Progenitor cell of endocrine pancreas (in vitro differentiated cells): ENCODE data around the gene KCNIP1. TPM values are rescaled to one million over a fixed set of nuclear protein-coding genes. Genes with fewer than 3 reads are reported as not detected.

Experiments used
- DNase-seq: peaks from one replicate; pipeline ENCODE4 v3.0.0; 2021; ENCODE audit warnings: low spot score; ENCODE audit not compliant: unreplicated experiment
- H3K27ac Mint-ChIP-seq: 2 replicates; pipeline ENCODE4 v1.8.0; 2021; ENCODE audit warnings: mild to moderate bottlenecking, moderate library complexity, mixed read lengths
- H3K27me3 Mint-ChIP-seq: 2 replicates; pipeline ENCODE4 v1.8.0; 2021; ENCODE audit warnings: mixed read lengths
- H3K36me3 Mint-ChIP-seq: 2 replicates; pipeline ENCODE4 v1.8.0; 2022; ENCODE audit warnings: mixed read lengths; ENCODE audit not compliant: insufficient read depth
- H3K4me1 Mint-ChIP-seq: 2 replicates; pipeline ENCODE4 v1.8.0; 2021; ENCODE audit warnings: low read depth, mixed read lengths
- H3K4me3 Mint-ChIP-seq: 2 replicates; pipeline ENCODE4 v1.8.0; 2021; ENCODE audit warnings: low read depth, mild to moderate bottlenecking, moderate library complexity, mixed read lengths
- H3K9me3 Mint-ChIP-seq: 2 replicates; pipeline ENCODE4 v1.8.0; 2021; ENCODE audit warnings: low read depth, mixed read lengths
- CTCF ChIP-seq: fragments of 200-600 bp; sonication (generic); IDR thresholded peaks from one replicate; pipeline ENCODE4 v1.5.0; 2021; ENCODE audit warnings: antibody characterized with exemption, mild to moderate bottlenecking; ENCODE audit not compliant: unreplicated experiment
- total RNA-seq: library from RNA; stranded (reverse); gene quantifications from 2 replicates; pipeline ENCODE4 v1.2.1, GENCODE V29; 2021

The KCNIP1 gene
- total RNA-seq, 1 donor from 2014 or later: 18.2 TPM

- no peak for TF ChIP-seq CTCF
- H3K27me3 Mint-ChIP-seq: peaks cover 45% of the 10 kb centered on the region
- peaks cover 7% of the 10 kb centered on the region for H3K4me1 Mint-ChIP-seq
- DNase-seq: no peak
- H3K36me3 Mint-ChIP-seq: no peaks in the 10 kb centered on the region
- H3K9me3 Mint-ChIP-seq: no peaks in the 10 kb centered on the region
- H3K27ac Mint-ChIP-seq: no peak overlapping the region
- no peak overlapping the region for H3K4me3 Mint-ChIP-seq
These were observed 281.6 kb downstream of the KCNIP1 start for GRCh38 chr5:170785416-170785815.

Other genes with a start within 250 kb of the KCNIP1 start
- gene LCP2, start 206.2 kb upstream of the KCNIP1 start, total RNA-seq: not detected in 2 replicates
- not detected in 2 replicates for gene KCNMB1, start 114.7 kb upstream of the KCNIP1 start, total RNA-seq